Sigmoid colon (tissue), 7 donors: ENCODE measurements around the gene TNFRSF1B. TPM values are rescaled to one million over a fixed set of nuclear protein-coding genes. Genes with fewer than 3 reads are reported as not detected.

Source experiments
- DNase-seq: peaks from one replicate; pipeline ENCODE4 v3.0.0-alpha.2; 2019
- H3K27ac ChIP-seq, 4 donors: fragments of 200-600 bp; sonication (generic); one replicate each; pipeline ENCODE4 v1.5.1; 2016 to 2019; ENCODE audit warnings: mild to moderate bottlenecking in 1 of 4
- H3K27me3 ChIP-seq, 3 donors: fragments of 200-600 bp; sonication (generic); one replicate each; pipeline ENCODE4 v1.5.1; 2019; ENCODE audit warnings: mild to moderate bottlenecking in 1 of 3
- H3K36me3 ChIP-seq, 4 donors: fragments of 200-600 bp; sonication (generic); one replicate each; pipeline ENCODE4 v1.5.1; 2016 to 2019
- H3K4me1 ChIP-seq, 4 donors: fragments of 200-600 bp; sonication (generic); one replicate each; pipeline ENCODE4 v1.5.1; 2017 to 2019
- H3K4me3 ChIP-seq, 4 donors: fragments of 200-600 bp; sonication (generic); one replicate each; pipeline ENCODE4 v1.5.1; 2017 to 2019; ENCODE audit warnings: mild to moderate bottlenecking in 2 of 4, moderate library complexity in 1 of 4
- H3K9me3 ChIP-seq, 4 donors: fragments of 200-600 bp in 3 of 4; sonication (generic) in 3 of 4; one replicate each; pipeline versions ENCODE4 v1.5.1 to v1.6.1; 2013 to 2019
- CTCF ChIP-seq, 4 experiments: fragments of 450-650 bp in 3 of 4; fragments of 200-600 bp in 1 of 4; IDR thresholded peaks; one replicate each; pipeline ENCODE4 v1.5.1; 2016 to 2019; ENCODE audit warnings: antibody characterized with exemption in 4 of 4, mild to moderate bottlenecking in 3 of 4, moderate library complexity in 2 of 4
- EP300 ChIP-seq, 4 donors: sonication (generic); formaldehyde crosslinking; IDR thresholded peaks; one replicate each; pipeline ENCODE4 v1.6.1; 2017; ENCODE audit warnings: antibody characterized with exemption in 4 of 4
- POLR2A ChIP-seq, 2 donors: fragments of 450-650 bp; IDR thresholded peaks; one replicate each; pipeline ENCODE4 v1.6.1; 2016; ENCODE audit warnings: antibody characterized with exemption in 2 of 2, mild to moderate bottlenecking in 2 of 2, moderate library complexity in 2 of 2
- POLR2AphosphoS5 ChIP-seq, 4 donors: sonication (generic); formaldehyde crosslinking; IDR thresholded peaks; one replicate each; pipeline ENCODE4 v1.6.1; 2017; ENCODE audit warnings: antibody characterized with exemption in 4 of 4
- WGBS, 2 donors: extraction: QIAGEN DNeasy Blood & Tissue Kit; methylation state at CpG; one replicate each; pipeline ENCODE4 v1.1.7; 2013; 5-methylcytosine and 5-hydroxymethylcytosine counted together
- intact Hi-C: fragments of 100-400 bp; cut with DNase I; formaldehyde crosslinking; loops from one replicate; pipeline ENCODE4 v1.15.1; 2023
- polyA plus RNA-seq, 3 donors: library from polyadenylated mRNA; stranded (reverse); fragments of 200-250 nt; gene quantifications; one replicate each; pipeline ENCODE4 v1.2.3, GENCODE V29; 2013
- total RNA-seq, 4 donors: library from RNA; depleted of rRNA; stranded (reverse); fragments of >200 nt; gene quantifications; one replicate each; pipeline ENCODE4 v1.1.0, GENCODE V29; 2016
- donor health status: healthy with polysubstance abuse.
- donor health status: Bipolar disorder and iron deficiency.
- donor health status: healthy.

Gene TNFRSF1B
- total and polyA plus RNA-seq, 7 donors: 4.2 to 37.2 (median 18.6) TPM

- Histone ChIP-seq H3K4me3 (no peak overlapping the region), H3K36me3 (no peaks in the 10 kb centered on the region), H3K27me3 (no peaks in the 10 kb centered on the region), H3K27ac (peak overlapping the region; percentile 34 to 68 (median 52)), H3K4me1 (peaks cover 0 to 20% (median 13%) of the 10 kb centered on the region in 4 donors), H3K9me3 (no peaks in the 10 kb centered on the region)
- intact Hi-C loops: no loop called here
- DNase-seq: peak; percentile 94
- 19% methylated on average over 17 of the region's 17 CpGs for WGBS, 2 donors
- TF ChIP-seq EP300 (IDR thresholded peaks at IDR 0.05) (no peak), CTCF (IDR thresholded peaks at IDR 0.05) (no peak), POLR2AphosphoS5 (IDR thresholded peaks at IDR 0.05) (peak in 2 of 4 donors; percentile 20 to 84)
Observed at GRCh38 chr1:12143631-12144155, 23.1 kb upstream of the TNFRSF1B start.

GRCh38 chr1:12144236-12144635 is 22.6 kb upstream of the TNFRSF1B start:
- H3K36me3 ChIP-seq: no peaks in the 10 kb centered on the region
- WGBS, 2 donors: 21 to 70% methylated on average over 8 of the region's 8 CpGs
- H3K27me3 ChIP-seq: no peaks in the 10 kb centered on the region
- intact Hi-C loops: no loop called here
- H3K4me1 ChIP-seq: peaks cover 0 to 21% (median 13%) of the 10 kb centered on the region in 4 donors
- H3K4me3 ChIP-seq: no peak overlapping the region
- H3K27ac ChIP-seq: peak overlapping the region; percentile 34 to 68 (median 52)
- no peaks in the 10 kb centered on the region for H3K9me3 ChIP-seq
- DNase-seq: no peak
- TF ChIP-seq CTCF (IDR thresholded peaks at IDR 0.05): no peak
- TF ChIP-seq POLR2A (IDR thresholded peaks at IDR 0.05): no peak

- peaks cover 0 to 24% (median 13%) of the 10 kb centered on the region in 4 donors for H3K4me1 ChIP-seq
- no peak for DNase-seq
- no peaks in the 10 kb centered on the region for H3K36me3 ChIP-seq
- no peak overlapping the region for H3K4me3 ChIP-seq
- no peak overlapping the region for H3K27ac ChIP-seq
- no peaks in the 10 kb centered on the region for H3K27me3 ChIP-seq
- WGBS, 2 donors: 93 to 97% methylated on average over 4 of the region's 4 CpGs
- no peak for TF ChIP-seq POLR2A (IDR thresholded peaks at IDR 0.05)
- TF ChIP-seq POLR2AphosphoS5 (IDR thresholded peaks at IDR 0.05): no peak
- TF ChIP-seq EP300 (IDR thresholded peaks at IDR 0.05): no peak
- TF ChIP-seq CTCF (IDR thresholded peaks at IDR 0.05): no peak
- H3K9me3 ChIP-seq: peaks cover 0 to 2% (median 0%) of the 10 kb centered on the region in 4 donors
- intact Hi-C loops: no loop called here
Observed at GRCh38 chr1:12144969-12145368, 21.8 kb upstream of the TNFRSF1B start.

GRCh38 chr1:12145616-12146342 is 21.0 kb upstream of the TNFRSF1B start:
- peak overlapping the region in 2 of 4 donors; percentile 50 to 60 for H3K27ac ChIP-seq
- peaks cover 0 to 24% (median 13%) of the 10 kb centered on the region in 4 donors for H3K4me1 ChIP-seq
- H3K36me3 ChIP-seq: no peaks in the 10 kb centered on the region
- peaks cover 0 to 2% (median 0%) of the 10 kb centered on the region in 4 donors for H3K9me3 ChIP-seq
- H3K27me3 ChIP-seq: no peaks in the 10 kb centered on the region
- no peak overlapping the region for H3K4me3 ChIP-seq
- no peak for DNase-seq
- 92 to 93% methylated on average over 12 of the region's 12 CpGs for WGBS, 2 donors
- TF ChIP-seq EP300 (IDR thresholded peaks at IDR 0.05): no peak
- no peak for TF ChIP-seq POLR2AphosphoS5 (IDR thresholded peaks at IDR 0.05)
- TF ChIP-seq CTCF (IDR thresholded peaks at IDR 0.05): no peak
- no peak for TF ChIP-seq POLR2A (IDR thresholded peaks at IDR 0.05)
- intact Hi-C loops: no loop called here
